GM21447 (cell line): ENCODE data around the gene KLK4.
A peak's percentile ranks its signal among the peaks of the same experiment; 100 is the strongest.
"Not testable (repeated sequence)": the region's sequence is repeated elsewhere in the genome, so short reads cannot be mapped to it uniquely, and the experiment has no call there.

ENCODE experiments used
- ATAC-seq: cut with Tn5 transposase; IDR thresholded peaks from one replicate; pipeline ENCODE4 v1.9.1; 2021; ENCODE audit not compliant: unreplicated experiment

KLK4 gene

DNA sequence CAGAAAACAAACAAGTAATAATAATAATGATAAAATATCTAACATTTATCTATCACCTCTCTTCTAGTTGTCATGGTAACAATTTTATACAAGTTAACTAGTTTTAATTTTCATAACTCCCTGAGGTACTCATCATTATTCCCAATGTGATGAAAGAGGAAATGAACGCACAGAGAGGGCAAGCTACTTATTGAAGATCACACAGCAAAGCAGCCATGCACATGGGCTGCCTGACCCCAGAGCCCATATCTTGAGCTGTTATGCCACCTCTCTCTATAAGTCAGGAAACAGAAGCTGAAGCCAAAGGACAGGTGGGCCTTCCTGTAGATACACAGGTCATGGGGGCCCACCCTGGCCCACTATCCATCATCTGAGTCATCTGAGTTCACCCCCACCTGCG is 4.9 kb upstream of the KLK4 start:
- ATAC-seq: no peak

DNA sequence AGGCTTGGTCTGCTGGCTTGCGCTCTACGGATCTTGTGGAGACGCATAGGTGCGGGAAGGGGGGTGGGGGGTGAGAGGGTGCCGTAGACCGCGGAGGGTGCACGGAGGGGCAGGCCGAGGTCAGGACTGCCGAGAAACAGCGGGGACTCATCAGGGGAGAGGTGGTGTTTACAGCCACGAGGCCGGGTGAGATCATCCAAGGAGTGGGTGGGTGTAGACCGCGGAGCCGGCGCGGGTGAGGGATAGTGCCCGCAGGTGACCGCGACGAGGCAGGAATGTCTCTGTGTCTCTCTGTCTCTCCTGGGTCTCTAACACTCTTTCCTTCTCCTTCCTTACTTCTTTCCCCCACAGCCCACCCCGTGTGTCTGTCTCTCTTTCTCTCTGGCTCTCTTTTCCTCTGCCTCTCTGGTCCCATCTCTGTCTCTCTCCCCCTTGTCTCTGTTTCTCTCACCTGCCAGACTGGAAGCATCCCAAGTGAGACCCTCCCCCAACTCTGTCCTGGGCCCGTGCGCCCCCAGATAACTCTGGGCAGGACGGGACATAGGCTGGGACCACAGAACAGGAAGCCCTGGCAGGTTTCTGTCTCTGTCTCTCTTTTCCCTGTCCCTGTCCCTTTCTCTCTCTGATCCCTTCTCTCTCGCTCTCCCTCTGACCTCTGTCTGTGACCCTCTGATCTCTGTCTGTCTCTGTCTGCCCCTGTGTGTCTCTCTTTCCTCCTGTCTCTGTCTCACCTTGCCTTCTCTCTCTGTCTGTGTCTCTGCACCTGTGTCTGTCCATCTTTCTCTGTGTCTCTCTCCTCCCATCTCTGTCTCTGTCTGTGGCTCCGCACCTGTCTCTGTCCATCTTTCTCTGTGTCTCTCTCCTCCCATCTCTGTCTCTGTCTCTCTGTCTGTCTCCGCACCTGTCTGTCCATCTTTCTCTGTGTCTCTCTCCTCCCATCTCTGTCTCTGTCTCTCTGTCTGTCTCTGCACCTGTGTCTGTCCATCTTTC is 1.8 kb upstream of the KLK4 start:
- no peak for ATAC-seq

DNA sequence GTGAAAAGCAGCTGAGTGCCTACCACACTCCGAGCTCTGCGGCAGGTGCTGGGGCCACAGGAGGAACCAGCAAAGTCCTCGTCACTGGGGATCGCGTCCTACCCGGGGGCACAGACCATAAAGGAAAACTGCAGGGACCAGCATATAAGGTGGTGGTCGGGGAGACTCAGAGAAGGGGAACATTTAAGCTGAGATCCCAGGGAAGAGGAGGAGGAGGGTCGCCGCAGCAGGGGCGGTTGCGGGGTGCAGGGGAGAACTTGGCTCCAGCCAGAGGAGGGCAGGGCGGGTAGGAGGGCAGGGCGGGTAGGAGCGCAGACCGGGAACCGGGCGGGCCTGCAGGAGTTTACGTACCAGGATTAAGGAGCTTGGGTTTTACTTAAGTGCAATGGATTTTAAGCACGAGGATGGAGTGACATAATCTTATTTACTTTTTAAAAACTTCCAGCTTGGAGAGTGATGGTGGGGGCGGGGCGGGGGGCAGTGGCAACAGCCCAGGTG is 956 bp upstream of the KLK4 start:
- ATAC-seq: no peak

DNA sequence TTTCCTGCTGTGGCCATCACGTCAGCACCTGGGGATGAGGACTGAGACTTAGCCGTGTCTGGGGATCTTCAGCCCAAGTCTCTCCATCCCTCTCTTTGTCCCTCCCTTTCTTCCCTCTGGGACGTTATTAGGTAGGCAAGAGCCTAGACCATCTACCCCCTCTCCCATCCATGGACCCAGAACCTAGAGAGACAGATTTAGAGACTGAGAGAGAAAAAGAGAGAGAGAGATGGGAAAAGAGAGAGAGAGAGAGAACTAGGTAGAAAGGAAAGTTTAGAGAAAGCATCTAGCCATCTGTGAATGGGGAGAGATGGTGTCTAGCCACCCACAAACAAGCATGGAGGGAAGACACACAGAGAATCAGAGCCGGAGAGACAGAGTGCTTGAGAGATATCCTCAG is 473 bp downstream of the KLK4 start:
- ATAC-seq: no peak

DNA sequence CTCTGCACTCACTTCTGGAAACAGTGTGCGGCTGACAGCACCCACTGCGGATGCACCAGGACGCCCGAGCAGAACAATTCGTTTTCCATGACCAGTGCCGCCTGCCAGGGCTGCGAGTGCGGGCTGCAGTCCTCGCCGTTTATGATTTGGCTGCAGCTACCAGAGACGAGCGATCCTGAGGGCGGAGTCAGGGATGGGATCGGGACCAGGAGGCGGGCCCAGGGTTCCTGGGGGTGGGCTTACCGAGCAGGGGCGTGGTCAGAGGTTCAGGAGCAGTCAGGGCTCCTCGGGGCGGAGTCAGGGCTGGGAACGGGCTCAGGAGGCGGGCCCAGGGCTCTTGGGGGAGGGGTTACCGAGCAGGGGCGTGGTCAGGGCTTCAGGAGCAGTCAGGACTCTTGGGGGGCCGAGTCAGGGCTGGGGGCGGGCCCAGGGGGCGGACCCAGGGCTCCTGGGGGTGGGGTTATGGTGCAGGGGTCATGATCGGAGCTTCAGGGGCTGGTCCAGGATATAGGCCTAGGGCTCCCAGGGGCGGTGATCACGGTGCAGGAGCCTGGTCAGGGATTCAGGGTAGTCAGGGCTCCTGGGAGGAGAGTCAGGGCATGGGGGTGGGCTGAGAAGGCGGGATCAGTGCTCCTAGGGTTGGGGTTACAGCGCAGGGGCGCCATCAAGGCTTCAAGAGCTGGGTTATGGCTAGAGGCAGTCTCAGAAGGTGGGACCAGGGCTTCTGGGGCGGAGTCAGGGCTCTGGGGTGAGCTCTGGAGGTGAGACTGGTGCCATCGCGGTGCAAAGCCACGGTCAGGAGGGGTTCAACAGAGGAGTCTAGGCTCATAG is 1.7 kb downstream of the KLK4 start:
- peak; percentile 69 for ATAC-seq

DNA sequence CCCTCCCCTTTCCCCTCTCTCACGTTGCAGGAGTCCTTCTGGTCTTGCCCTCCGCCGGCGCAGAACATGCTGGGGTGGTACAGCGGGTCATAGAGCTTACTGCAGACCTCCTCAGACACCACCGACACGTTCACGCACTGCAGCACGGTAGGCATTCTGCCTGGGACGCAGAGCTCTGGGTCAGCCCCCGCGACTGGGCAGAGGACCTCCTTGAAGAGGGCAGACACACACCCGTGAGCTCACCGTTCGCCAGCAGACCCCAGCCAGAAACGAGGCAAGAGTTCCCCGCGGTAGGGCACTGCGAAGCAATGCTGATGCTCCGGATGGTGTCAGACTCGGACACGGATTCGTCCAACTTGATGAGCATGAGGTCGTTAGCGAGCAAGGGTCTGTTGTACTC is 2.9 kb downstream of the KLK4 start:
- ATAC-seq: no peak

DNA sequence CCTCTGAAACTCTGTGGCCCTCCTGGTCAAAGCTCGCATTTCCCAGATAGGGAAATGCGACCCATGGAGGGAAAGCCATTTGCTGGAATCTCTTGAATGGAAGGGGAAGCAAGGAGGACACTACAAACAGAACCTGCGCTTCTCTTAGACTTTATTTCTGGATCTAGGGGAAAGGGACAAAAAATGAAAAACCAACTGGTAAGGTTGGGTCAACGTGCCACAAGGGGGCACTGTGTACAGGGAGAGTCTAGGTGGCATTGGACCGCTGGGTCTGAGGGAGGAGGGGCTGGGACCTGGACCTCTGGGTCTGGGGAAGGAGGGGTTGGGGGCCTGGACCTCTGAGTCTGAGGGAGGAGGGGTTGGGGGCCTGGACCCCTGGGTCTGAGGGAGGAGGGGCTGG is 5.0 kb downstream of the KLK4 start:
- ATAC-seq: no peak

DNA sequence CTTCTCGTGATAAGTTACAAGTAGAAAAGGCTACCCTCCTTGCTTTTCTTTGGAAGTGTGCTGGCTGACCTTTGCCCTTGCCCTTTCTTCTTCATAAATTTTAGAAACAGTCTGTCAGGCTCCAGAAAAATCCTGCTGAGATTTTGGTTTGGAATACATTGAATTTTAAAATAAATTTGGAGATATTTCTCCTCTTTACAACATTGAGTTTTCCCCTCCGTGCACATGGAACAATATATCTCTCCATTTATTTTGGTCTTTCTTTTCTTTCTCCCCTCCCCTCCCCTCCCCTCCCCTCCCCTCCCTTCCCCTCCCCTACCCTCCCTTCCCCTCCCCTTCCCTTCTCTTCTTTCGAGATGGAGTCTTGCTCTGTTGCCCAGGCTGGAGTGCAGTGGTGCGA is 8.6 kb downstream of the KLK4 start:
- ATAC-seq: no peak

DNA sequence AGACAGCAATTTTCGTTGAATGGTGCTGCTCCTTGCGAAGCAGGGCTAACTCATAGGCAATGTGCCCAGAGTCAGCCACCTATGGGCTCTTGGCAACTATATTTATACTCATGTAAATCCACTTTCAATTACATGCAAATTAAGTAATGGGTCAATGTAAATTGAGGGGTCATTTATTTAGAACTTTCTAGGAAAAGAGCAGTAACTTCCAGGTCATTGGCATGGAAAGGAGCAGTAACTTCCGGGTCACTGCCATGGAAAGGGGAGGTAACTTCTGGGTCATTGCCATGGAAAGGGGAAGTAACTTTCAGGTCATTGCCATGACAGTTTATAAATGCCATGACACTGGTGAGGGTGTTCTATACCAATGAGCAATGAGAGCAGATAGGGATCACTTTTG is 11.6 kb downstream of the KLK4 start:
- ATAC-seq: no peak

DNA sequence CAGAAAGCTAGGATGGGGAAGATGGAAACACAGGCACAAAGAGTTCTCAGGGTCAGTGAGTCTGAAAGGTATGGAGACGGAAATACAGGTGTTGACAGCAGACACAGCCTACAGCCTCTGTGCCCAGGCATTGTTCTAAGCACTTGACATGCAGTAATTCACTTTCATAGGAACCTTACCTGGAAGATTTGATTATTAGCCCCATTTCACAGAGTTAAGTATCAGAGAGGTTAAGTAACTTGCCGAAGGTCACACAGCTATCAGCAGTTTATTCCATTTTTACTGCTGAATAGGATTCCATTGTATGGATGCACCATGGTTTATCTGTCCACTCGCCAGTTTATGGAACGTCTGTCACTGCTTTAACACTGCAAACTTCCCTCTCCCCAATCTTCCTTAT is 13.2 kb downstream of the KLK4 start:
- ATAC-seq: no peak

DNA sequence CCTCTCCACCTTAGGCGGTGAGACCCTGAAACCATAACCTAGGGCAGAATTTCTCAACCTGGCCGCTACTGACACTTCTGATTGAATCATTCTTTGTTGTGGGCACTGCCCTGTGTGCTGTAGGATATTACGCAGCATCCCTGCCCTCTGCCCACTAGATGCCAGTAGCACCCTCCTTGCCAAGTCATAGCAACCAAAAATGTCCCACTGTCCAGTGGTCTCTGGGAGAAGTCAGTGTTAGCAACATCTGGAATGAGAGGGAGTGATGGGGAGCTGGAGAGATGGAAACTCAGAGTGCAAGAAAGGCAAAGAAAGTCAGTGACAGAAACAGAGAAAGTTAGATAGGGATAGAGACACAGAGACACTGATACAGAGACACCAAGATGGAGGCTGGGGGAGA is 13.6 kb downstream of the KLK4 start:
- ATAC-seq: no peak

DNA sequence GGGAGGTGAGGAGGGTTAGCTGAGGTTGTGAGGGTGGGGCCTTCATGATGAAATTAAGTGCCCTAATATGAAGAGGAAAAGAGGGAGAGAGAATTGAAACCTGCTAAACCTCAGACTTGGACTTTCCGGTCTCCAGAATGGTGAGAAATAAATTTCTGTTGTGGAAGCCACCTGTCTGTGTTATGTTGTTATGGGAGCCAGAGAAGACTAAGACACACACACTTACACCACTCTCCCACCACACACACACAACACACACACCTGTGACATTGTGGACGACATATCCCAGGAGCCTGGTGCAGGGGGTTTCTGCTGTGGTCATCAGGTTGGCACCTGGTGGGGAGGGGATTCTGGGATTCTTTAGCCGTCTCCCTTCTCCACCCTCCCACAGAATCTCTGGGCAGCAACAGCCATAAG is 14.0 kb downstream of the KLK4 start:
- peak; percentile 21 for ATAC-seq

DNA sequence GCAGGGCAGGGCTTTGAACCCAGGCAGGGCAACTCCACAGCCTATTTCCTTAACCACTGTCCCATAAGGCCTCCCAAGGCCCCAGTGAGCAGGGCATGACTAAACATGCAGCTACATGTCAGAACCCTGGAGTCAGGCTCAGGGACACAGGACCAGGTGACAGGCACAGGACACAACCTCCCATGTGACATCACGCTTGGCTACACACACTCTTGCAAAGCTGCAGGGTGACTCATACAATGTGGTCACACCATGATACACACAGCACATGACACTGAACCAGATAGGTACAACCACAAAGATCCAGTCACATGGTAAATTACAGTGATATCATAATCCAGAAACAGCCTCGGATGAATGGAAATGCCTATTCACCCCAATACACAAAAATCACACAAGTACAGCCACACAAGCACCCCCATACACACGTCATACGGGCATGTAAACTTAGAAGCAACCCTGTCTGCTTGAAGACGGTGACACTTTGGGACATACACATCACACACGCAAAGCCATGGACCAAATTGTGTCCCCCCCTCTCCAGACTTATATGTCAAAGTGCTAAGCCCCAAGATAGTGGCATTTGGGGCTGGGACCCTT is 14.5 kb downstream of the KLK4 start:
- ATAC-seq: peak; percentile 80

DNA sequence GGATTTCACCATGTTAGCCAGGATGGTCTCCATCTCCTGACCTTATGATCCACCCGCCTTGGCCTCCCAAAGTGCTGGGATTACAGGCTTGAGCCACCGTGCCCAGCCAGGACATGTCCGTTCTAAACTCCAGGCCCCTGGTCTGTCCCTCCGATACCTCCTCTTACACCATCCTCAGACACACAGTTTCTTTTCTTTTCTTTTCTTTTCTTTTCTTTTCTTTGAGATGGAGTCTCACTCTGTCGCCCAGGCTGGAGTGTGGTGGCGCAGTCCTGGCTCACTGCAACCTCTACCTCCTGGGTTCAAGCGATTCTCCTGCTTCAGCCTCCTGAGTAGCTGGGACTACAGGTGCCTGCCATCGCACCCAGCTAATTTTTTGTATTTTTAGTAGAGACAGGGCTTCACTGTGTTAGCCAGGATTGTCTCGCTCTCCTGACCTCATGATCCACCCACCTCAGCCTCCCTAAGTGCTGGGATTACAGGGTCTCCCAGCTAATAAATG is 15.1 kb downstream of the KLK4 start:
- not testable (repeated sequence) for ATAC-seq

DNA sequence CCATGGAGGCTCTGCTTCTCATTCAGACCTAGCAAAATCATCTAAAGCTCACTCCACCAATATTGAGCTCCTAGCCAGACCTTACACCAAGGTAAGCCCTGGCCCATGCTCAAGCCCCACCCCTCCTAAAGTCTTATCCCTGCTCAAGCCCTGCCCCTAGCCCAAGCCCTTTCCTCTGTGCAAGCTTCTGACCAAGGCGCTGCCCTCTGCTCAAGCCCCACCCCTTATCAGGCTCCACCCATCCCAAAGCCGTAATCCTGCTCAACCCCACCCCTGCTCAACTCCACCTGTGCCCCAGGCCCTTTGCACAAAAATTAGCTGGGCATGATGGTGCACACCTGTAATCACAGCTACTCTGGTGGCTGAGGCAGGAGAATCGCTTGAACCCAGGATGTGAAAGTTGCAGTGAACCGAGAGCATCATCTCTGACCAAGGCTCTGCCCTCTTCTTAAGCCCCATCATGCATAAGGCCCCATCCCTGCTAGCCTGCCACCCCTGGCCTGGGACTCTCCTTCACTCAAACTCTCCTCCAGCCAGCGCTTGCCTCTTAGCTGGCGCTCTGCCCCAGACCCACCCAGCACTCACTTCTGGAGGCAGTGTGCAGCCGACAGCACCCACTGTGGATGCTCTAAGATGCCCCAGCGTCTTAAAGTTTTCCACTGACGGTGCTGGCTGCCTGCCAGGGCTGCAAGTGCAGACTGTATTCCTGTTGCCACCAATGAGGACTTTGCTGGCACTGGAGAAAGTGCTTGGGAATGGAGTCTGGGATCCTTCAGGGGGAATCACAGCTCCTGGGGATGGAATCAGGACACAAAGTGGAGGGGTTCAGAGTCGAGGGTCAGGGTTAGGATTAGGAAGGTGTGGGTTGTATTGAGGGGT is 16.5 kb downstream of the KLK4 start:
- no peak for ATAC-seq

DNA sequence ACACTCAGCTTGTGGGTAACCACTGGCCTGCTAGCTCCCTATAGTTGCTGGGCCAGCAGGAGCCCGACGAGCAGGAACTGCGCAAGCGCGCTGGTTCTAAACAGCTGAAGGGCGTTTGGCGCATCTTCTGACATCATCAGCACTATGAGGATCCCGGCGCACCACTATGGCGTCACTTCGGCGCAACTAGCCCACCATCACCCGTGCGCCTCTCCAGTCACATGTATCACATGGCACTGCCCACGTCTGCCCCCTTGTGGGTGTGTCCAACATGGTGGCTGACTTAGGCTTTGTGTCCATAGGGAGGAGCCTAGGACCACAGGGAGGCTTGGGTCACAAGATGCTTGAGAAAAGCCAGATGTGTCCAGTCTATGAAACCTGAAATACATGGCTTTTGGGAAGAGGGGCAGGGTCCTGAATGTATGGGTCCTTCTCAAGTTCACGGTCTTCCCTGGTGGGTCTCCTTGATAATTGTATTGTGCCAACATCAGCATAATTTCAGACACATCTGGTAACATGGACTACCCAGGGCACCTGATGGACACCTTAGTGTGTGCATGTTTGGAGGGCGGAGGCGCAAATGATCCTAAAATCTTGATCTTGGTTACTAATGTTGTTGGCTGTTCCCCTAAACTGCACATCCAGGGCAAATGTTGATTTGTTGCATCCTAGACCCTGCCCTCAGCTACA is 18.0 kb downstream of the KLK4 start:
- no peak for ATAC-seq

DNA sequence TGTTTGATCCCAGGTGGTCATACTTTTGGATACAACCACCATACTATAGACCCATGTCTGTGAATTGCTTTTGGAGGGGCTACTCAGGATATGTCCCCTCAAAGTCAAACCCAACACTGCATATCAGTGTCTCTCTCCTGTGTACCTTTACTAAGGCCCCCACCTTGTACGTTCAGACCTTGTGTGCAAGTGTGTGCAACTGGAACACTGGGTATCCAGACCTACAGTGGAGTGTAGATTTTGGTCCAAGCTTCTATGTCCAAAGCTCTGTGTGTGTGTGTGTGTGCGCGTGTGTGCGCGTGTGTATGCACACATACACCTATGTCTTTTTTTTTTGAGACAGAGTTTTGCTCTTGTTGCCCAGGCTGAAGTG is 20.0 kb downstream of the KLK4 start:
- ATAC-seq: no peak

DNA sequence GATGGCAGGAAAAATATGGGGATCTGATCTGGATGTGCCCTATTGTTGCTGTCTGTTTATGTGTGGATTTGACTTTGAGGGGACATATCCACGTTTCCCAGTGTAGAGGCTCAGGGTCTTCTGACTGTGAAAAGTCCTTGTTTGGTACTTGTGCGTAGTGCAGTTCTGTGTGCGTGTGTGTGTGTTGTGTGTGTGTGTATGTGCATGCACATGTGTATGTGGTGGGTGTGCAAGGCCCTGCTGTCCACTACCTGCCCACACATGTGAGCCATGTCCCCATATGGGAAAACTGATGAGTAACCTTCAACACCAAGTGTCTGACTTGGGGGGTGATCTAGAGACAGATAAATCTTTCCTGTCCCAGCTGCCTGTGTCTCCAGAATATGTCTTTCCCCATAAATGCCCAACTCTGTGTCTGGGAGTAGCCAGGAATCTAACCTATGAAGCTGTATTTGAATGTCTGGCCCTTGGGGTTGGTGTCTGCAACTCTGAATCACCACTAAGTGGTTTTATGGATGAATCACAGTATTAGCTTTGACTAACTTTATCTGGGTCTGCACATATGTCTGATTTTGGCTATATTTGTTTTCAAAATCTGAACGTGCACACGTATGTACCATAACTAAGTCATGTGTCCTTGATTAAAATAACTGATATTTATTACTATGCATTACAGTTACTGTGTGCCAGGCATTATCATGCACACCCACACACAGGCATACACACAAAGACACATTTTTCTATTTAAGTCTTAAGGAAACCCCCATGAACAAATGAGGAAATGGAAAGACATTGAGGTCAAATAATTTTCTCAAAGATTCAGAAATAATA is 20.6 kb downstream of the KLK4 start:
- ATAC-seq: no peak

DNA sequence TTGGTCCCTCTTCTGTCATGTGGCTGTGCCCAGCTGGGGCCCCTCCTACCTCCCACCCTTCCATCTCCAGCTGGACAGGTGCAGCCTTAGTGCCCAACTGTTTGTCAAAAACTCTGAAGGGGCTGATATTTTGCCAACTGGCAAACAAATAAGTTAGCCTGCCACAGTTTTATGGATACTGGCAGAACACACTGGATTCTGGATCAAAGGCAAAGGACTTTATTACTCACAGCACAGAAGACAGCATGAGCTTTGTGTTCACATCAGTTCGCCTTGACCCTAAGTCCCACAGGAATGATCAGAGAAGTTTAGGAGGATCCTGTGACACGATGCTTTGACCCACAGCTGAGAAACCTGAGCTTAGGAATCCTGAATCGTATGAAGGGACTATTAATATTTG is 21.6 kb downstream of the KLK4 start:
- ATAC-seq: no peak
